NCI-H526 (cell line): ENCODE results near the gene MAPKAPK5.
"Not testable (repeated sequence)": the region's sequence is repeated elsewhere in the genome, so short reads cannot be mapped to it uniquely, and the experiment has no call there.

ENCODE experiments used
- DNase-seq, 2 experiments: peaks; one replicate each; lab custom pipeline; 2025; lab: John Stamatoyannopoulos, UW

MAPKAPK5 gene

DNA sequence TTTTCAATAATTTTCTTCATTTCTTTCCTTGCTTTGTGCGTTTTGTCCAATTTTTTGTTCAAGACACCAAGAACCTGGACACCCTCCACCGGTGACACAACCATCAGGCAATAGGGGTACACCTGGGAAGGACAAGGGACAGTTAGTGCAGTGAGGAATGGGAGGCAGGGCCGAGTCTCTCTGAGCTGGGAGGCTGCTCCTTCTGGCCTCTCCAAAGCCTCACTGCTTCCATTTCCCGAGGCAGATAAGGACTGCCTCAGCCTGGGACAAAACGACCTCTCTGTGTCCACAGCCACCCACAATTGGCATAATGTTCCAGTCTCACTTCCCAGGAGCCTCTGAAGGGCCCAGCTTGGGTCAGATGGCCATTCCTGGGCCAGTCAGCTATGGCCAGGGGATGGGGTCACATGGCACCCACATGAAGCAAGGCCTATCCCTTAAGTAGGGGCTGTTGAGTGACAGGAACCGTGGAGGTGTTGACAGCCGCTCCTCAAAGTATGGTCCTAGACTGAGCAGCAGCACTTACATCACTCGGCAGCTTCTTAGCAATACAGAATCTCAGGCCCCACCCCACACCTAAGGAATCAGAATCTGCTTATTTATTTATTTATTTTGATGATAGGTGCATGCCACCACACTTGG lies 13.6 kb upstream of the MAPKAPK5 start:
- DNase-seq = no peak

DNA sequence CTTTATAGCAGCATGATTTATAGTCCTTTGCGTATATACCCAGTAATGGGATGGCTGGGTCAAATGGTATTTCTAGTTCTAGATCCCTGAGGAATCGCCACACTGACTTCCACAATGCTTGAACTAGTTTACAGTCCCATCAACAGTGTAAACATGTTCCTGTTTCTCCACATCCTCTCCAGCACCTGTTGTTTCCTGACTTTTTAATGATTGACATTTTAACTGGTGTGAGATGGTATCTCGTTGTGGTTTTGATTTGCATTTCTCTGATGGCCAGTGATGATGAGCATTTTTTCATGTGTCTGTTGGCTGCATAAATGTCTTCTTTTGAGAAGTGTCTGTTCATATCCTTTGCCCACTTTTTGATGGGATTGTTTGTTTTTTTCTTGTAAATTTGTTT lies 12.4 kb upstream of the MAPKAPK5 start:
- DNase-seq = not testable (repeated sequence)

DNA sequence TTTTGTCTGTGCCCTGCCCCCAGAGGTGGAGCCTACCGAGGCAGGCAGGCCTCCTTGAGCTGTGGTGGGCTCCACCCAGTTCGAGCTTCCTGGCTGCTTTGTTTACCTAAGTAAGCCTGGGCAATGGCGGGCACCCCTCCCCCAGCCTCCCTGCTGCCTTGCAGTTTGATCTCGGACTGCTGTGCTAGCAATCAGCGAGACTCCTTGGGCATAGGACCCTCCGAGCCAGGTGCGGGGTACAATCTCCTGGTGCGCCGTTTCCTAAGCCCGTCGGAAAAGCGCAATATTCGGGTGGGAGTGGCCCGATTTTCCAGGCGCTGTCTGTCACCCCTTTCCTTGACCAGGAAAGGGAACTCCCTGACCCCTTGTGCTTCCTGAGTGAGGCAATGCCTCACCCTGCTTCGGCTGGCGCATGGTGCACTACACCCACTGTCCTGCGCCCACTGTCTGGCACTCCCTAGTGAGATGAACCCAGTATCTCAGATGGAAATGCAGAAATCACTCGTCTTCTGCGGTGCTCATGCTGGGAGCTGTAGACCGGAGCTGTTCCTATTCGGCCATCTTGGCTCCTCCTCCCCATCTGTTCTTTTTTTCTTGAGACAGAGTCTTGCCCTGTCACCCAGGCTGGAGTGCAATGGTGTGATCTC lies 7.2 kb upstream of the MAPKAPK5 start:
- not testable (repeated sequence) for DNase-seq

- not testable (repeated sequence) for DNase-seq
Measured at GRCh38 chr12:111835531-111836181, 6.4 kb upstream of the MAPKAPK5 start.

DNA sequence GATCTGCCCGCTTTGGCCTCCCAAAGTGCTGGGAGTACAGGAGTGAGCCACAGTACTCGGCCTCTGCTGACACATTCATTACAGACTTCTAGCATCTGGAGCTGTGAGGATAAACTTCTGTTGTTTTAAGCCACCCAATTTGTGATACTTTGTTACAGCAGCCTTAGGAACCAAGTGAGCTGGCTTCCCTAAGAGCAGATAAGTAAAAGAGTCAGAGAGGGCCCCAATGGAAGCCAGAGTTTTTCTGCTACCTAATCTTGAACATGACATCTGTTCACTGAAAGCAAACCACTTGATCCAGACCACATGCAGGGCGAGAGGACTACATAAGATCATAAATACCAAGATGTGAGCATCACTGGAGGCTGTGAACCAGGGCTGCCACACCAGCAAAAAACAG lies 3.7 kb upstream of the MAPKAPK5 start:
- DNase-seq = no peak

DNA sequence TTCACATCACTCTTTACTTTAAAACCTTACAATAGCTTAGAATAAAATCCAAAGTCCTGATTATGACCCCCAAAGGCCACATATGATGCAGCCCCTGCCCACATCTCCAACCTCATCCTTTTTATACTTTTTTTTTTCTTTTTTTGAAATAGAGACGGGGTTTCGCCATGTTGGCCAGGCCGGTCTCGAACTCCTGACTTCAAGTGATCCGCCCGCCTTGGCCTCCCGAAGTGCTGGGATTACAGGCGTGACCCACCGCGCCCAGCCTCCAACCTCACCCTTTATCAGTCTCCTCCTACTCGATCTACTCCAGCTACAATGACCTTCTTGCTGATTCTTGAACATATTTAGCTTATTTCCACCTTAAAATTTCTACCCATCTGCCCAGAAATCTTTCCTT lies 1.2 kb upstream of the MAPKAPK5 start:
- DNase-seq = peak in 1 of 2 experiments; percentile 9

- DNase-seq = peak in 1 of 2 experiments; percentile 22
Measured at GRCh38 chr12:111841236-111841749, 735 bp upstream of the MAPKAPK5 start.

DNA sequence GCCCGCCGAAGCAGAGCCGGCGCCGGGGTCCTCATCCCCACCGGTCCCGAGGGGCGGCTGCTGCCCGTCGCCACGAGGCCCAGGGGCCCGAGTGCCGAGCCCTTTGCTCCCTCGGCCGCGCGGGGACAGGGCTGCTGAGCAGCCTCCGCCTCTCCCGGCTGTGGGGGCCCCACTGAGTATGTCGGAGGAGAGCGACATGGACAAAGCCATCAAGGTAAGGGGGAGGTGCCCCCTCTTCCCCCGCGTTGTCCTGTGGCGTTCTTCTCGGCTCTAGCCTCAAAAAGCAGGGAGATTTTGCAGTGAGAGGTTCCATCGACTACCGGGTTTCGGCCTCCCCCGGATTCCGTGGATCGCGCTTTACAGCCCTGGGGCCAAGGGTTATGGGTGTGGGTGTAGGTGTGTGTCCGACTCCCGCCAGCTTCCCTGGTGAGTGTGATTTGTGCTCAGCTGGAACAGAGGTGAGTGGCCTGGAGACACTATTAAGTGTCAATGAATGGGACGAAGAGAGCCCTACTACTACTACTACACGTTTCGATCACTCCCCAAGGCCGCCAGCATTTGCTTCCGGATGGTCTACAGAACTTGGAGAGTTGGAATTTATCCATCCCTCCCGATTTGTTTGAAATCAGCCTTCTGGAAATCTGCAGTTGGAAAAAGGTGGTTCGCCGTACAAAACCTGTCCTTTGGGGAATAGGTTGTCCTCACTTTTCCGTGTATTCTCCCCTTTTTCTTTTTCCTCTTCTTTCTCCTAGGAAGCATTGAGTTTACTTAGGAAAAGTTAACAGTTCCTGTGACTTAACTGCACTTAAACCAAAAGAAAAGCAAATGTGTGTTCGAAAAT lies 748 bp downstream of the MAPKAPK5 start:
- peak in 1 of 2 experiments; percentile 48 for DNase-seq

- no peak for DNase-seq
Measured at GRCh38 chr12:111846016-111846415, 4.0 kb downstream of the MAPKAPK5 start.

DNA sequence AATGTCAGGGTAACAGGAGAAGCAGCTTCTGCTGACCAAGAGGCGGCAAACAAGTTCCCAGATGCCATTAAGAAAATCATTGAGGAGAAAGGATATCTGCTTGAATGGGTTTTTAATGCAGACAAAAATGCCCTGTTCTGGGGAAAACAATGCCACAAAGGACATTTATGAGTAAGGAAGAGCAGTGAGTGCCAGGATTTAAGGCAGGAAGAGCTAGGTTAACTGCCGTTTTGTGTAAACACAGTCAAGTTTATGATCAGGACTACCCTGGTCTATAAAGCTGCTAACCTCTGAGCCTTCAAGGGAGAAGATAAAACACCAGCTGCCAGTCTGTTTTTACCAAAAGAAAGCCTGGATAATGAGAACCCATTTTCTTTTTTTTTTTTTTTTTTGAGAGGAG lies 8.5 kb downstream of the MAPKAPK5 start:
- no peak for DNase-seq

- DNase-seq = no peak
Measured at GRCh38 chr12:111858186-111858585, 16.2 kb downstream of the MAPKAPK5 start.

DNA sequence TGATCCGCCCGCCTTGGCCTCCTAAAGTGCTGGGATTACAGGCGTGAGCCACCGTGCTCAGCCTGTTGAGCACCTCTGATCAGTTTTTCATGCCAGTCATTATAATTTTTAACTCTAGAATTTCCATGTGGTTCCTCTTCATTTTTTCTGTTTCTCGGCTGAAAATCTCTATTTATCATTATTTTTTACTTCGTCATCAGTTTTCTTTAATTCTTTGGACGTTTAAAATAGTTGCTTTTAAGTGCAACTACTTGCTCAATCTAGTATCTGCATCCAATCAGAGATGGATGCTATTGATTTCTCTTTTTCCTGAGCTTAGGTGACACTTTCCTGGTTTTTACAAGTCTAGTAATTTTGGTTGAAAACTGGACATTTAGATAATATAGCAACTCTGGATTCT lies 16.8 kb downstream of the MAPKAPK5 start:
- DNase-seq = no peak

GRCh38 chr12:111864913-111865312 lies 22.9 kb downstream of the MAPKAPK5 start:
- DNase-seq = no peak

DNA sequence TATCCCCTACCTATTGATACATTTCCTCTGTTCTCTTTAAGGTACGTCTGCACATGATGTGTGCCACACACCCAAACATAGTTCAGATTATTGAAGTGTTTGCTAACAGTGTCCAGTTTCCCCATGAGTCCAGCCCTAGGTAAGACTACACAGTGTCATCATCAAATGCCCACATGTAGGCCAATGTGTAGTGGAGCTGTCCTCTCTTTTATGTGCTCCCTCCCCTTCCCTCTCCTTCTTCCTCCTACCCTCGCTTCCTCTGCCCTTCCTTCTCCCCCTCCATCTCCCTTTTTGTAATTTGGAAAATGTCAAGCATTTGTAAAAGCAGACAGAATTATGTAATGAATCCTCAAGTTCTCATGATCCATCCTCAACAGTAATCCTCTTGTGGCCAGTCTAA lies 25.5 kb downstream of the MAPKAPK5 start:
- no peak for DNase-seq

GRCh38 chr12:111868676-111869588 lies 26.9 kb downstream of the MAPKAPK5 start:
- DNase-seq = no peak

GRCh38 chr12:111869671-111870070 lies 27.6 kb downstream of the MAPKAPK5 start:
- DNase-seq = no peak

GRCh38 chr12:111870216-111870615 lies 28.2 kb downstream of the MAPKAPK5 start:
- no peak for DNase-seq

GRCh38 chr12:111870706-111871105 lies 28.7 kb downstream of the MAPKAPK5 start:
- DNase-seq = no peak

DNA sequence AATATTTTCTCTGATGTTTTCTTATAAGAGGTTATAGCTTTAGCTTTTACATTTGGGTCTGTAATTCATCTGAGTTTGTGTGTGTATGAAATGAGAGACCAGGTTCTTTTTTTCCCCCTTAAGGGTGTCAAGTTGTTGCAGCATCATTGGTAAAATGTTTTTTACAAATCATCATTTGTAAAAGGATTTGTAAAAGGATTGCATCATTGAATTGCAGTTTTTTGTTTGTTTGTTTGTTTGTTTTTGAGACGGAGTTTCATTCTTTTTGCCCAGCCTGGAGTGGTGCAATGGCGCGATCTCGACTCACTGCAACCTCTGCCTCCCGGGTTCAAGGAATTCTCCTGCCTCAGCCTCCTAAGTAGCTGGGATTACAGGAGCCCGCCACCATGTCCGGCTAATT lies 31.1 kb downstream of the MAPKAPK5 start:
- no peak for DNase-seq

DNA sequence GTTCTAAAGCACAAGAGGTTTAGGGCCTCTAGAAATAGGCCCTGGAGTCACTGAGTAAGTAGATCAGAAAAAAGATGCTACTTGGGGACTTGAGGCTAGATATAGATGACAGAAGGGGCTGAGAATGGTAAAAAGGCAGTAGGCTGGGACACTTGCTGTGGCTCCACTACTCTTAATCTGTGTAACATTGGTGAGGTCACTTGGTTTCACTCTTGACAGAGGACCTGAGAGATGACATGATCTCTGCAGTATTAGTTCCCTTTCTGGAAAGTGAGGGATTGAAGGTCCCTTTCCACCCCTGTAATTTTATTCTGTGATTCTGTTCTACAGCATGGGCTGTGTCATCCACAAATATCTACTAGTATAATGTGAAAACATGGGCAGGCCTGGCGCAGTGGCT lies 39.7 kb downstream of the MAPKAPK5 start:
- DNase-seq = no peak
